ENCODE results near the gene PEX3. TPM values are rescaled to one million over a fixed set of nuclear protein-coding genes. Genes with fewer than 3 reads are reported as not detected.

PEX3 gene
- total and polyA plus RNA-seq, 2 experiments from 2014 or later, result 13.8 to 19.4 TPM

- no peak for TF ChIP-seq CTCF (conservative IDR thresholded peaks at IDR 0.05; ENCODE audit: low read depth in 2 of 2)
- TF ChIP-seq POLR2AphosphoS5 (IDR thresholded peaks at IDR 0.05; ENCODE audit: low read depth), result peak; percentile 81
- TF ChIP-seq ZNF114 (CRISPR knock-in tag; IDR thresholded peaks at IDR 0.05), result no peak
- no peak for TF ChIP-seq ZNF331 (CRISPR knock-in tag; IDR thresholded peaks at IDR 0.05; ENCODE audit: low read depth)
- TF ChIP-seq REST (IDR thresholded peaks at IDR 0.05; ENCODE audit: unreplicated experiment), result no peak
- TF ChIP-seq EZH2phosphoT487 (IDR thresholded peaks at IDR 0.05; ENCODE audit: unreplicated experiment), result no peak
- no peak for TF ChIP-seq JUNB (IDR thresholded peaks at IDR 0.05; ENCODE audit: unreplicated experiment)
These were observed 60.6 kb downstream of the PEX3 start, which contains the start of gene FUCA2 (continued) for GRCh38 chr6:143510991-143511891.

GRCh38 chr6:143513410-143513809 lies 62.8 kb downstream of the PEX3 start:
- Histone ChIP-seq H3K4me1 (ENCODE audit: insufficient read depth) (peaks cover 20% of the 10 kb centered on the region), H4K20me1 (replicated peaks; ENCODE audit: insufficient read depth) (no peaks in the 10 kb centered on the region; the same call in 1 of the 2 replicates), H3K4me2 (no peak overlapping the region), H3F3A (replicated peaks; ENCODE audit: low read depth) (no peaks in the 10 kb centered on the region), H3K27ac (ENCODE audit: low read depth) (no peak overlapping the region), H3K79me2 (replicated peaks; ENCODE audit: insufficient read depth) (peaks cover 24% of the 10 kb centered on the region), H2AFZ (no peak overlapping the region), H3K27me3 (ENCODE audit: insufficient read depth) (peaks cover 37% of the 10 kb centered on the region), H3K36me3 (ENCODE audit: insufficient read depth) (no peaks in the 10 kb centered on the region), H3K4me3 (no peak overlapping the region), H3K9me2 (ENCODE audit: insufficient read depth) (peaks cover 7% of the 10 kb centered on the region; the same call in 1 of the 2 replicates)
- DNase-seq (ENCODE audit: low spot score), result peak; percentile 88
- H3K27ac Mint-ChIP-seq, result no peak overlapping the region
- TF ChIP-seq STAT1 (IDR thresholded peaks at IDR 0.05; ENCODE audit: unreplicated experiment) (no peak), EZH2phosphoT487 (IDR thresholded peaks at IDR 0.05; ENCODE audit: unreplicated experiment) (no peak), CREB1 (CRISPR knock-in tag; IDR thresholded peaks at IDR 0.05; ENCODE audit: low read depth) (peak; percentile 50; the same call in 1 of the 2 replicates), CTCF (conservative IDR thresholded peaks at IDR 0.05; ENCODE audit: low read depth in 2 of 2) (peak; percentile 96 to 97), NANOG (IDR thresholded peaks at IDR 0.05; ENCODE audit: borderline replicate concordance) (no peak)
- H3K4me3 Mint-ChIP-seq, result 0 out of 3 replicates have a peak overlapping the region, but pooled peaks have one; percentile 30
- H3K36me3 Mint-ChIP-seq (ENCODE audit: low read depth), result peaks cover 8% of the 10 kb centered on the region; the same call in 1 of the 3 replicates
- H3K9me3 Mint-ChIP-seq, result peaks cover 4% of the 10 kb centered on the region; the same call in 1 of the 3 replicates
- peak; percentile 42 for ATAC-seq
- H3K27me3 Mint-ChIP-seq (ENCODE audit: insufficient read depth, low read depth, poor library complexity), result peaks cover 25% of the 10 kb centered on the region
- peaks cover 34% of the 10 kb centered on the region for H3K4me1 Mint-ChIP-seq
